Endothelial cell of umbilical vein (primary cell): ENCODE measurements around the gene MAP1S. TPM values are rescaled to one million over a fixed set of nuclear protein-coding genes. Genes with fewer than 3 reads are reported as not detected.
A peak's percentile ranks its signal among the peaks of the same experiment; 100 is the strongest.

Experiments used
- BruUV-seq: library from RNA; stranded (reverse); fragments of 400-500 nt; replicated peaks from 2 replicates; lab custom pipeline; 2021; lab: Mats Ljungman, UMichigan
- CTCF ChIA-PET: fragments of 300-600, 350-600 bp; sonication (Branson Sonifier 250); formaldehyde crosslinking; loops from one replicate; lab custom pipeline; 2021; ENCODE audit warnings: antibody characterized with exemption, inconsistent platforms; lab: Charles Lee
- POLR2A ChIA-PET: fragments of 300-600, 350-600 bp; sonication (Branson Sonifier 250); formaldehyde crosslinking; loops from one replicate; lab custom pipeline; 2021; ENCODE audit warnings: antibody characterized with exemption, inconsistent platforms; lab: Charles Lee
- DNase-seq: peaks from one replicate; pipeline ENCODE4 v3.0.0-alpha.2; 2011; ENCODE audit warnings: low read depth, low spot score
- FAIRE-seq: peaks from 2 replicates; lab custom pipeline; 2011; peaks lifted over from hg19 to GRCh38; lab: Jason Lieb, UNC
- H2AFZ ChIP-seq: 2 replicates; pipeline ENCODE4 v1.6.0; 2012; ENCODE audit warnings: low read depth, low read length, control low read depth, inconsistent platforms
- H3K27ac ChIP-seq: 2 replicates; pipeline ENCODE4 v1.5.1; 2011; ENCODE audit warnings: low read depth, mild to moderate bottlenecking, control low read depth, low read length, moderate library complexity; ENCODE audit not compliant: insufficient read depth
- H3K27me3 ChIP-seq, 2 experiments: 2 replicates each; pipeline versions ENCODE4 v1.6.0 to v1.6.1; 2011; ENCODE audit warnings: low read length in 2 of 2, mixed read lengths in 1 of 2; ENCODE audit not compliant: control insufficient read depth in 2 of 2, insufficient read depth in 2 of 2
- H3K36me3 ChIP-seq, 2 experiments: 2 replicates in 1 of 2; 3 replicates in 1 of 2; pipeline ENCODE4 v1.5.1; 2011; ENCODE audit warnings: low read length in 2 of 2, mild to moderate bottlenecking in 1 of 2, moderate library complexity in 1 of 2; ENCODE audit not compliant: control insufficient read depth in 2 of 2, insufficient read depth in 2 of 2; ENCODE audit errors: extremely low read depth in 1 of 2
- H3K4me1 ChIP-seq: 3 replicates; pipeline ENCODE4 v1.5.1; 2011; ENCODE audit warnings: mild to moderate bottlenecking, low read length; ENCODE audit not compliant: control insufficient read depth, insufficient read depth; ENCODE audit errors: extremely low read depth
- H3K4me2 ChIP-seq: 2 replicates; pipeline ENCODE4 v1.6.1; 2011; ENCODE audit warnings: low read length, control low read depth, mixed read lengths; ENCODE audit not compliant: insufficient read depth
- H3K4me3 ChIP-seq, 3 experiments: fragments of 200-600 bp in 1 of 3; sonication (generic), shearing (Covaris generic) in 1 of 3; replicated peaks in 1 of 3; 2 replicates each; pipeline ENCODE4 v1.5.1; 2011 to 2016; ENCODE audit warnings: control low read depth in 3 of 3, low read length in 3 of 3, mild to moderate bottlenecking in 2 of 3, inconsistent platforms in 1 of 3, low read depth in 1 of 3, moderate library complexity in 1 of 3; ENCODE audit not compliant: insufficient read depth in 1 of 3
- H3K79me2 ChIP-seq: 2 replicates; pipeline ENCODE4 v1.6.0; 2012; ENCODE audit warnings: low read length, inconsistent platforms; ENCODE audit not compliant: control insufficient read depth, insufficient read depth
- H3K9ac ChIP-seq: replicated peaks from 2 replicates; pipeline ENCODE3; 2011; ENCODE audit warnings: low read length, control low read depth; ENCODE audit not compliant: insufficient read depth; ENCODE audit errors: extremely low read depth
- H3K9me1 ChIP-seq: replicated peaks from 3 replicates; pipeline ENCODE4 v1.6.0; 2011; ENCODE audit warnings: mild to moderate bottlenecking, low read length; ENCODE audit not compliant: control insufficient read depth, insufficient read depth; ENCODE audit errors: extremely low read depth
- H3K9me3 ChIP-seq: replicated peaks from 2 replicates; pipeline ENCODE4 v1.5.1; 2012; ENCODE audit warnings: low read length, inconsistent platforms; ENCODE audit not compliant: control insufficient read depth, insufficient read depth
- H4K20me1 ChIP-seq: replicated peaks from 2 replicates; pipeline ENCODE3; 2011; ENCODE audit warnings: mild to moderate bottlenecking, low read length; ENCODE audit not compliant: control insufficient read depth, insufficient read depth; ENCODE audit errors: extremely low read depth
- EZH2 ChIP-seq: IDR thresholded peaks from 2 replicates; pipeline ENCODE4 v1.6.1; 2012; ENCODE audit warnings: borderline replicate concordance, low read depth, mild to moderate bottlenecking, moderate library complexity, low read length, inconsistent platforms; ENCODE audit not compliant: severe bottlenecking
- FOS ChIP-seq: IDR thresholded peaks from 2 replicates; pipeline ENCODE4 v1.6.1; 2011; ENCODE audit warnings: mild to moderate bottlenecking, low read length, moderate library complexity, borderline replicate concordance; ENCODE audit not compliant: insufficient read depth
- GATA2 ChIP-seq: IDR thresholded peaks from 2 replicates; pipeline ENCODE4 v1.7.0; 2011; ENCODE audit warnings: low read depth, mild to moderate bottlenecking, moderate library complexity, mixed read lengths, low read length; ENCODE audit not compliant: insufficient read length, insufficient read depth
- JUN ChIP-seq: IDR thresholded peaks from 2 replicates; pipeline ENCODE4 v1.6.1; 2011; ENCODE audit warnings: borderline replicate concordance, low read depth; ENCODE audit not compliant: insufficient read length, insufficient read depth
- MAX ChIP-seq: IDR thresholded peaks from 2 replicates; pipeline ENCODE4 v1.6.1; 2011; ENCODE audit not compliant: insufficient read depth, insufficient read length
- MYC ChIP-seq: IDR thresholded peaks from one replicate; pipeline ENCODE4 v1.6.1; 2011; ENCODE audit warnings: mild to moderate bottlenecking, low read depth, low read length
- POLR2A ChIP-seq: IDR thresholded peaks from 2 replicates; pipeline ENCODE4 v1.6.1; 2012; ENCODE audit warnings: low read depth, mild to moderate bottlenecking, control low read depth, low read length
- POLR2AphosphoS5 ChIP-seq: IDR thresholded peaks from 2 replicates; pipeline ENCODE4 v1.6.1; 2012; ENCODE audit warnings: low read depth, mild to moderate bottlenecking, control low read depth, low read length, moderate library complexity; ENCODE audit not compliant: insufficient read depth
- dilution Hi-C: fragments of 300-500 bp; cut with MboI; formaldehyde crosslinking; loops from one replicate; pipeline ENCODE4 v1.15.0; 2019; ENCODE audit warnings: low sequenced_read_pairs; ENCODE audit not compliant: extremely low pct_ligation_motif_present
- intact Hi-C: fragments of 100-400 bp; cut with micrococcal nuclease; formaldehyde crosslinking; loops from one replicate; pipeline ENCODE4 v1.10.0; 2022
- polyA plus RNA-seq, 4 experiments: library from polyadenylated mRNA; depleted of rRNA in 3 of 4; stranded (reverse) in 3 of 4; unstranded in 1 of 4; fragments of >200 nt; gene quantifications; 2 replicates each; pipeline versions ENCODE4 v1.2.1 to v1.2.3, GENCODE V29; 2011 to 2012; ENCODE audit warnings: missing spikeins in 1 of 4
- total RNA-seq: library from RNA; stranded (reverse); gene quantifications from 2 replicates; pipeline ENCODE4 v1.2.3, GENCODE V29; 2021
- TF ChIP-seq, protein P1 (sequence below), 2 donors: IDR thresholded peaks; 1 replicate in 1 of 2; 2 replicates in 1 of 2; pipeline ENCODE4 v1.5.1; 2011; ENCODE audit warnings: low read length in 2 of 2, mild to moderate bottlenecking in 2 of 2, moderate library complexity in 2 of 2, control low read depth in 1 of 2, inconsistent platforms in 1 of 2, low read depth in 1 of 2; ENCODE audit not compliant: insufficient read depth in 1 of 2; ENCODE audit errors: extremely low read depth in 1 of 2

The MAP1S gene
- total and polyA plus RNA-seq, 2 donors (not counting 3 experiments of a cell fraction or from before 2014, with no cell fraction given), result 94.8 to 143 TPM

DNA sequence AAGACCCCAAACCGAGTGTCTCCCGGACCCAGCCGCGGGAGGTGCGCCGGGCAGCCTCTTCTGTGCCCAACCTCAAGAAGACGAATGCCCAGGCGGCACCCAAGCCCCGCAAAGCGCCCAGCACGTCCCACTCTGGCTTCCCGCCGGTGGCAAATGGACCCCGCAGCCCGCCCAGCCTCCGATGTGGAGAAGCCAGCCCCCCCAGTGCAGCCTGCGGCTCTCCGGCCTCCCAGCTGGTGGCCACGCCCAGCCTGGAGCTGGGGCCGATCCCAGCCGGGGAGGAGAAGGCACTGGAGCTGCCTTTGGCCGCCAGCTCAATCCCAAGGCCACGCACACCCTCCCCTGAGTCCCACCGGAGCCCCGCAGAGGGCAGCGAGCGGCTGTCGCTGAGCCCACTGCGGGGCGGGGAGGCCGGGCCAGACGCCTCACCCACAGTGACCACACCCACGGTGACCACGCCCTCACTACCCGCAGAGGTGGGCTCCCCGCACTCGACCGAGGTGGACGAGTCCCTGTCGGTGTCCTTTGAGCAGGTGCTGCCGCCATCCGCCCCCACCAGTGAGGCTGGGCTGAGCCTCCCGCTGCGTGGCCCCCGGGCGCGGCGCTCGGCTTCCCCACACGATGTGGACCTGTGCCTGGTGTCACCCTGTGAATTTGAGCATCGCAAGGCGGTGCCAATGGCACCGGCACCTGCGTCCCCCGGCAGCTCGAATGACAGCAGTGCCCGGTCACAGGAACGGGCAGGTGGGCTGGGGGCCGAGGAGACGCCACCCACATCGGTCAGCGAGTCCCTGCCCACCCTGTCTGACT is 7.9 kb downstream of the MAP1S start:
- Histone ChIP-seq H2AFZ (no peak overlapping the region), H3K4me2 (no peak overlapping the region), H4K20me1 (no peaks in the 10 kb centered on the region), H3K27me3 (no peaks in the 10 kb centered on the region), H3K9ac (no peak overlapping the region), H3K4me1 (peaks cover 8% of the 10 kb centered on the region), H3K27ac (no peak overlapping the region), H3K36me3 (peaks cover 41 to 52% of the 10 kb centered on the region in 2 experiments), H3K9me1 (no peaks in the 10 kb centered on the region), H3K79me2 (peaks cover 99% of the 10 kb centered on the region), H3K4me3 (no peak overlapping the region), H3K9me3 (no peaks in the 10 kb centered on the region)
- ChIA-PET CTCF (interaction anchor here (0.9 to 3.3 kb wide), 2 partner anchors 23 to 39 kb away, joined by 3 to 20 read pairs; no protein-coding TSS in a partner anchor), POLR2A (no interaction called here)
- dilution Hi-C loops (no loop called here), intact Hi-C loops (no loop called here)
- no peak for TF ChIP-seq MAX
- TF ChIP-seq POLR2A, result no peak
- TF ChIP-seq MYC, result no peak
- no peak for TF ChIP-seq POLR2AphosphoS5
- no peak for TF ChIP-seq JUN
- TF ChIP-seq FOS, result no peak
- no peak for TF ChIP-seq EZH2
- no peak for TF ChIP-seq GATA2
- TF ChIP-seq, protein P1, sequence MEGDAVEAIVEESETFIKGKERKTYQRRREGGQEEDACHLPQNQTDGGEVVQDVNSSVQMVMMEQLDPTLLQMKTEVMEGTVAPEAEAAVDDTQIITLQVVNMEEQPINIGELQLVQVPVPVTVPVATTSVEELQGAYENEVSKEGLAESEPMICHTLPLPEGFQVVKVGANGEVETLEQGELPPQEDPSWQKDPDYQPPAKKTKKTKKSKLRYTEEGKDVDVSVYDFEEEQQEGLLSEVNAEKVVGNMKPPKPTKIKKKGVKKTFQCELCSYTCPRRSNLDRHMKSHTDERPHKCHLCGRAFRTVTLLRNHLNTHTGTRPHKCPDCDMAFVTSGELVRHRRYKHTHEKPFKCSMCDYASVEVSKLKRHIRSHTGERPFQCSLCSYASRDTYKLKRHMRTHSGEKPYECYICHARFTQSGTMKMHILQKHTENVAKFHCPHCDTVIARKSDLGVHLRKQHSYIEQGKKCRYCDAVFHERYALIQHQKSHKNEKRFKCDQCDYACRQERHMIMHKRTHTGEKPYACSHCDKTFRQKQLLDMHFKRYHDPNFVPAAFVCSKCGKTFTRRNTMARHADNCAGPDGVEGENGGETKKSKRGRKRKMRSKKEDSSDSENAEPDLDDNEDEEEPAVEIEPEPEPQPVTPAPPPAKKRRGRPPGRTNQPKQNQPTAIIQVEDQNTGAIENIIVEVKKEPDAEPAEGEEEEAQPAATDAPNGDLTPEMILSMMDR (IDR thresholded peaks at IDR 0.05; ENCODE audit: extremely low read depth in 1 of 2, insufficient read depth in 1 of 2, low read depth in 1 of 2, low read length in 2 of 2), result no peak
- FAIRE-seq (no peak), DNase-seq (no peak)
- BruUV-seq, result TSS peak; percentile 17
